ENCODE results near the gene CACNA1C.

CACNA1C gene

DNA sequence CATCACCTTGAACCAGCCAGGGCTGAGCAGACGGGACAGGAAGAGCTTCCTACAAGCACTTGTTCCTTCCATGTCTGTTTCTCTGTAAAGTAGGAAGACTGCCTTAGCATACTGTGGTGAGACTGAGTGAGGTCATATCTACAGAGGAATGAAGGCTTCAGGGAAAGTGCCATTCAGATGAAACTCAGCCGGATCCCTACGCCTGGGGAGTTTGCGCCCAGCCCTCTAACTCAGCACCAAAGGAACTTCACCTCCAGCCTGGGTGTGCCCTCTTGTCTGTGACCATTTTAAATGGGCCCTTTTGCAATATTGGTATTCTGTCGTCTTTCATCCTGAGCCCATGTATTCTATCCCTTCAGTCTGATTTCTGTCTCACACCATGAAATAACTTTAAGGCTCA is 566.3 kb downstream of the CACNA1C start:
- DNase-seq (ENCODE audit: low read depth in 3 of 3) = no peak

DNA sequence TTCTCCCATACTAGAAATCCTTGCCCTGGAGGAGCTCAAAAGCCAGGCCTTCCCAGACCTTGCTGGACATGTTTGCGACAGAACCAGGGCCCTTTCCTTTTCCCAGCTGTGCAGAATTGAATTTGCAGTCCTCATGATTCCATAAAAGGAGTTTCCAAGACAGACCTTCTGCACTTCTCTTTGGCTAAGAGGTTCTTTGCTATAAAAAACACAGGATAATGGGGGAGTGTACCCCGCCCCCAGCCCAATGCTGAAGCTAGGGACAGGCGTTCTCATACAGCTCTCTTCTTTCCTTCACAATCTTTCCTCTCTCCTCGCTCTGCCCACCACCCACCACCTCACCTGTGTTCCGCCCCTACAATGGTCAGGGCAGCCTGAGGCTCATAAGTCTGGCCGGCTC is 569.7 kb downstream of the CACNA1C start:
- no peak for DNase-seq (ENCODE audit: low read depth in 3 of 3)

DNA sequence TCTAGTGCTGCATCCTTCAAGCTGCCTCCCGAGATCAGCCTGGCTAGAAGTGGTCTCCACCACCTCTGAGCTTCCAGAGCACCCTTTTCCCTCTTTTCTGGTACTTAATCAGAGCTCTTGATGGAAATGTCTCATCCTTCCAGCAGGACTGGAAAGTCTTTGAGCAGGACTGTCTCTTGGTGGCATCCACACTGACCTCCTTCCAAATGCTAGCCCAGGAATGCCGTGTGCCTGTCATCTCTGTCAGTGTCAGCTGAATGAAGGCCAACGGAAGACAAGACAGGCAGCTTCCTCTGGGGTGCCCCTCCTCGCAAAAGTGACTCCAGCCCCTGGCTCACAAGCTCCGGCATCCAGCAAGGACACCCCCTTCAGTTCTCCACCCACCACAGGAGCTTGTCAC is 570.7 kb downstream of the CACNA1C start:
- DNase-seq (ENCODE audit: low read depth in 3 of 3) = no peak

DNA sequence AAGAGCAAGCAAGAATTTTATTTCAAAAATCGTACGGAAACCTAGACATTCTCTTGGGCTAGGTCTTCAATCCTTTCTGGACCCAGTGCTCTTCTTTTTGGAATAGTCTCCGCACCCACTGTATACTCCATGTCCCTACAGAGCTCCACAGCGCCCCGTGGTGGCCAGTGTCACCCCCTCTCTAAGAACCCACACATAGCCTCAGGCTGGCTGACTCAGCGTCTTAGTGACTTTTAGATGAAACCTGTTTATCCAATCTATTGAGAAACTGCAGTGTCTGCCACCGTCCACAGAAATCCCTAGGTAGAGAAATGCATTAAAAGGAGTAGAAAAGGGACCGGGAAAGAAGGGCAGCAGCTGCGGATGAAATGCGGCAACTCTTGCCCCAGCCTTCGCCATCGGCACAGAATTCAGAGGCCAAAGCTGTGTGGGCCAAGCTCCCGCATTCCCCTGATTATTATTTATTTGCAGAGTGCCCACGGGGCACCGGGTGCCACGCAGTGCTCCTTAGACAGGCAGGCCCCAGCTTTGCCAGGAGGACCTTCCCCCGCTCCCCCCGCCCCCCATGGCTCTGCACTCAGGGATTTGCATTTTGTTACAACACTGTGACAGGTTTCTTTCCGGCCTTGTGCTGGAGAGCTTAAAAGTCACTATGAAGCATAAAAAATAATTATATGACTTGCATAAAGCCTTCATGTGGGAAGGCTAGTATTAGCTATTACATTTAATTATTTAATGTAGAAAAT is 571.9 kb downstream of the CACNA1C start:
- no peak for DNase-seq (ENCODE audit: low read depth in 3 of 3)

DNA sequence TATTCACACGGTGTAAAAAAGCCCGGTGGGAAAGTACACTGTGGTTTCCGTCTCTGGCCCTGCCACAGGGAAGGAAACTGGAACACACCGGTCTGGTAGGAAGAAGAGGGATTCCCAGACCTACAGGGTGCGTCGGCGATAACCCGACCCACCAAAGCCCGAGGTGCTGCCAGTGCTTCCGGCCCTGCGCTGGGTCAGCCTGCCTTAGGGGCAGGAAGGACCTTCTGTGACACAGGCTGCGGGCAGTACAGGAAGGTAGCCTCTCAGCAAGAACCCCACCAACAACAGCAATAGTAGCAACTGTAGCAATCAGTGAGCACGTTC is 572.5 kb downstream of the CACNA1C start:
- DNase-seq (ENCODE audit: low read depth in 3 of 3) = no peak

DNA sequence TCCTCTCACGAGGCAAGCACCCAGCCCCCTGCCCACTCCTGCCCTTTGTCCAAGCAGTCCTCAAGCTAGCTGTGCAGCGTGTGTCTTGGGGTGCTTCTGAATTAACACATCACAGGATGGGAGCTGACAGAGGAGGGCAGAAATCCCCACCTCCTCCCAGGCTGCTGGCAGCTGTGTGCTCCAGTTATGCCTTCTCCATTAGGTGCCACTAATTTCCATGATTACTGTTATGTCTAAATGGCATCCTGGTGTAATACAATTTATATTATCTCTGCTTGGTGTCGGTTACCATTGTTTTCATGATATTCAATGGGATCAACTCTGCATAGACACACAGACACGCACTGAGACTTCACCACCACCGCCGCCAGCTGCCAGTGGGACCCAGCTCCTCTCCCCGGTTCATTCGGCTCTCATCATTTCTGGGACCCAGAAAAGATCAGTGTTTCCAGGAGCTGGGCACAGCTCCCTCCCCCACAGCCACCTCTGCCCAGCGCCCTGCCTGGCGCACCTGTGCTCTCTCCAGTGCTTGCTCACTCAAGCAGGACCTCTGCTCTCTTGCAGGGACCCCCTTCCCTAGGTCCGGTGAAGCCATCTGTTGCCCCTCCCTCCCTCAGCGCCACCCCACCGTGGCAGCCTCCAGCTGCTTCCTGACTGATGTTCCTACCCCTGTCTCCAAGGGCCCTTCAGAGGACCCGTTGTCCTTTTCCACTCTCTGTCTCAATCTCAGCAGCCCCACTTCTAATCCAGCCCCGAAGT is 574.5 kb downstream of the CACNA1C start:
- DNase-seq (ENCODE audit: low read depth in 3 of 3) = no peak

DNA sequence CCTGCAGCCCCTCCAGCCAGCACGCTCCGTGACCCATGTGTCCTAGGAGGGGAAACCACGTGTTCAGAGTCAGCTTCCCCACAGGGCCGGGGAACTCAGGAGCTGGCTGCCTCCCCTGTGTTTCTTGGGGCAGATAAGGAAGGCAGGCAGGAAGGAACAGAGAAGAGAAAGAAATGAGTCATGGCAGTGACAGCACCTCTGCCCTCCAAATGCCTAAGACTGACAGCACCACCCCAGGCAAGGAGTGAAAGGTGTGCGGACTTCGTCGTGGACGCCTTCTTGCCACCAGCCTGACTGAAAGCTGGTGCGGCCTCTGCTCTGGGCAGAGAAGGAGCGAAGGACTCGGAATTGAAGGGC is 575.0 kb downstream of the CACNA1C start:
- DNase-seq (ENCODE audit: low read depth in 3 of 3) = no peak

DNA sequence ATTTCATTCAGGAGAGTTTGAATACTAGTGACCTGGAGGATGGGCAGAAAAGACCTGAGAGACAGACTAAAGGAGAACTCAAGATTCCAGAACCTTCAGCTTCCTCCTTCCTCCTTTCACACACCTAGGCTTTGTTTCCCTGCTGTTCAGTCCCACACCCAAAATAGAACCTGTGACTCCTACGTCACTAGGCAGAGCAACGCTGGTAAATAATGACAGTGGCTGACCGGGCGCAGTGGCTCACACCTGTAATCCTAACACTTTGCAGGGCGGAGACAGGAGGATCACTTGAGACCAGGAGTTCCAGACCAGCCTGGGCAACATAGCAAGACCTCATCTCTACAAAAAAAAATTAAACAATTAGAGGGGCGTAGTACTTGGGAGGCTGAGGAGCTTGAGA is 575.6 kb downstream of the CACNA1C start:
- no peak for DNase-seq (ENCODE audit: low read depth in 3 of 3)

DNA sequence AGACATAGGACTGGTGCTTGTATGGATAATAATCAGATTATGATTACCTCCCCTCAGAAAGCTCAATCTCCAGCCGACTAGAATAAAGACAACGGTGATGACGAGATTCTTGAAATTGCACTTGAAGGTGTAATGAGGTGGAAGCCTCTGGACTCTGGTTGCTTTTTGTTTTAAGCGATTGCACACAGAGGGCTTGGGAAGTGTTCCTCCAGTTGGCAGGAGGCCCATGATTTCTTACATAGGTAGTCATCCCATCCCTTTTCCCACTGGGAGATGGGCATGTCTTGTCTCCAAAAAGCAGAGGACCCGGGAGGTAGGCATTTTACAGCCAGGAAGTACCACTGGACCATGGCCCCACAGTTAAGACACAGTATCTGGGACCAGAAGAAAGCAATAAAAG is 576.3 kb downstream of the CACNA1C start:
- DNase-seq (ENCODE audit: low read depth in 3 of 3) = no peak

DNA sequence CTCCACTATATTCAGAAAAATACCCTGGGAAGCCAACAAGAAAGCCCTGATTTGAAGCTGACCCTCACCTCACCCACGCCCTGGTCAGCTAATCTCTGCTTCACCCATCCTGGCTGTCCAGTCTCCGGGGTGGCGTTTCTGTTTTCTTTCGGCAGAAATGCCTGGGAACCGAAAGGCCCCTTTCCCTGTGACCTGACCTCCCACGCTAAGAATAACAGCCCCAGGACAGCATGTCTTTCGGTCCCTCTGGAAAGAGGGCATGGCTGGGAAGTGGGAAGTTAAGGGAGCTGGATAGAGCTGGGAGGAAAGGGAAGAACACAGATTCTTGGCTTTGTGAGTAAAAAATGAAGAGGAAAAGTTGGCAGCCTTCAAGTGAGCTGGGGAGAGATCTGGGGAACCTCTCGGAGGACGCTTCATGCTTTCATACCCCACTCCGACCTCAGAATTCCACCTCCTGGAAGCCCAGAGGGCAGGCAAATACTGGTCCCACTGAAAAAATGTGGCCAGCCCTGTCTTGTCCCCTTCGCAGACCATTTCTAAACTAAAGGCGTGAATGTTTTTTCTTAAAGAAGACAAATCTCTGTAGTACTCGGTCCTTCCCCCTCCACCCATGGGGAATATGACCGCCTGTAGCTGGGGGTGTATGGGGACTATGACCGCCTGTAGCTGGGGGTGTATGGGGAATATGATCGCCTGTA is 579.0 kb downstream of the CACNA1C start:
- DNase-seq (ENCODE audit: low read depth in 3 of 3) = no peak

DNA sequence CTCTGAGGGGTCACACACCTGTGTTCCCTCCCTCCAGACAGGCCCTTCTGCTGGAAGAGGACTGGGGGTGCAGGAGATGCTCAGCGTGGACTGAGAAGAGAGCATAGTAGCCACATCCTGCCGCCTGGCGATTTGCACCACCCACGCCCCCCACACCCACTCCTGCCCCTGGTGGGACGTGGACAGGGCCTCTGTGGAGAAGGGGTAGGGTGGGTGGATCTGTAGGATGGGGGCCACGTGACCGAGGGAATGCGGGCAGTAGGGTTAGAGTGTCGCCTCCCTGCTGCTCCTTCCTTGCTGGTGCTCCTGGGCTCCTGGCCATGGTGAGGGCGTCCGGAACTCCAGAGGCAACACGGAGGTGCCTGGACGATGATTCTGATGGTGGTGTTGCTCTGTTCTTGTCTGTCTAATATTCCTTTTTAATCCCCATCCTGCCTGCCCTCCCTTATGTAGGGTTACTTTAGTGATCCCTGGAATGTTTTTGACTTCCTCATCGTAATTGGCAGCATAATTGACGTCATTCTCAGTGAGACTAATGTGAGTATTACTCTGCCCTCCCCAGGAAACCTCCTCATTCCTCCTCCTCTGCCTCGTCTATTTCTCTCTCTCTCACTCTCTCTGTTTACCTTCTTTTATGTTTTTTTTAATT is 580.5 kb downstream of the CACNA1C start:
- no peak for DNase-seq (ENCODE audit: low read depth in 3 of 3)

DNA sequence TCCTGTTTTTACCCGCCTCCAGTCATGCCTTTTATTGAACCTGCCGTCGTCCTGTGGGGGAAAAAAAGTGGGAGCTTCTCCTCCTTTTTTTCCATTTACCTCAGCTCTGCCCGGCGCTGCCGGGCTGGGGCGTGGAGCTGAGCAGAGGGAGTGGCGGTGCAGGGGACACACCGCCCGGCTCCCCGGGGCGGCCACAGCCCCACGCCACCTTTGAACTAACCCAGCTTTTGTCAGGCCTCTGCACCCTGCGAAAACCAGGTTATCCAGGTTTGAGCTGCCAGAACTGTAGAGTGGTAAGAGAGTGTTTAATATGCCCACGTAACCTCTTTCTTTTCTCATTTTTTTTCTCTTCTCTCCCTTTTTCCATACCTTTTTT is 581.0 kb downstream of the CACNA1C start:
- no peak for DNase-seq (ENCODE audit: low read depth in 3 of 3)

DNA sequence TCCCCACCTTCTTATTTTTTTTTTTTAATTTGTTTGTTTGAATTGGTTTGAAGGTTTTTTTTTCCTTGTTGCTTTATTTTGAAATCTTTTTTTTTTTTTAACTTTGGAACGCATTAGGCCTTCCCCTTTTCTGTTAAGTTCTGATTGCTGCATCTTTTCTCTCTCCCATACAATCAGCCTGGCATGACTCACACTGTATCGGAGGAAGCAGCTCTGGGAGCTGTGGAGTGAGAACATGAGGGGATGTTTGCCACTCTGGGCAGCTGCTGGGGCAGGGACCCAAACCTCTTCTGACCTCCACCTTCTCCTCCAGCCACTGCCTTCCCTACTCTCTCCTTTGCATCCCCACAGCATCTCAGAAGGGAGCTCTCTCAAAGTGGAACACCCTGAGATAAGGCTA is 581.7 kb downstream of the CACNA1C start:
- no peak for DNase-seq (ENCODE audit: low read depth in 3 of 3)

DNA sequence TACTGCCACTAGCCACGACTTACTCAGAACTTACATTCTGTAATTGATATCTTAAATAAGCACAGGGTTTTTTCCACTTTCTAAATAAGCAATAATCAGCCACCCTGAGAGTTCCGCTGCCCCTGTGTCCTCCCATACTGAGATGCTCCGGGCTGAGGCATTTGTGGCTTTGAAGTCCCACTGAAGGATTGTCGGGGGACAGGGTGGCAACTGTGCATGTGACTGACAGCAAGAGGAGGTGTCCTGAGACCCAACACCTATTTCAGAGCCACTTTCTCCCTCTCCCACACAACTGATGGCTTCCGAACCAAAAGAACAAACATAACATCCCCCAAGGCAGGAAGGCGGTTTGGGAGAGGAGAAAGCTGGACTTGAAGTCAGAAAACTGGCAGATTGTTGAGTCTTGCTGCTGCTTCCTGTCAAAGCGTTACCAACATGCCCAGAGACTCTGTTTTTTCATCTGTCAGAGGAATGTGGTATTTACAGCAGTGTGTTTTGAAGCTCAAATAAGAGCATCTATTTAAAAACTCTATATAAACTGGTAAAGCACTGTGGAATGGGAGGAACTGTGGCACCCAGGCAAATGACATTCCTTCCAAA is 584.1 kb downstream of the CACNA1C start:
- no peak for DNase-seq (ENCODE audit: low read depth in 3 of 3)

DNA sequence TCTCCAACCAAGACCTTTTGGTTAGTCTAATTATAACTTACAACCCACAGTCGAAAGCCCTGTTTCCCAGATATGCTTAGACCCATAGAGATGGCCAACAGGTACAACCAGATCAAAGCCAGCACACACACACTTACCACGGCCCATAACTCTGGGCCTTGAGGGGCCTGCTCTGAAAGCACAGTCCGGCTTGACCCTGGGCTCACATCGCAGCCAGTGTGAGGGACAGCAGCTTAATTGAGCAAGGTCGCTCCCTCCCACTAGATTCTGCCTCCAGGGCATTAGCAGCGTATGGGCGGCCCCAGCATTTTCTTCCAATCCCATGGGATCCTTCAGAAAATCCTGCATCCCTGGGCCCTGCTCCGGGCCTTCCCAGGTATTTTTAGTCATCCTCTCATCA is 584.6 kb downstream of the CACNA1C start:
- no peak for DNase-seq (ENCODE audit: low read depth in 3 of 3)

DNA sequence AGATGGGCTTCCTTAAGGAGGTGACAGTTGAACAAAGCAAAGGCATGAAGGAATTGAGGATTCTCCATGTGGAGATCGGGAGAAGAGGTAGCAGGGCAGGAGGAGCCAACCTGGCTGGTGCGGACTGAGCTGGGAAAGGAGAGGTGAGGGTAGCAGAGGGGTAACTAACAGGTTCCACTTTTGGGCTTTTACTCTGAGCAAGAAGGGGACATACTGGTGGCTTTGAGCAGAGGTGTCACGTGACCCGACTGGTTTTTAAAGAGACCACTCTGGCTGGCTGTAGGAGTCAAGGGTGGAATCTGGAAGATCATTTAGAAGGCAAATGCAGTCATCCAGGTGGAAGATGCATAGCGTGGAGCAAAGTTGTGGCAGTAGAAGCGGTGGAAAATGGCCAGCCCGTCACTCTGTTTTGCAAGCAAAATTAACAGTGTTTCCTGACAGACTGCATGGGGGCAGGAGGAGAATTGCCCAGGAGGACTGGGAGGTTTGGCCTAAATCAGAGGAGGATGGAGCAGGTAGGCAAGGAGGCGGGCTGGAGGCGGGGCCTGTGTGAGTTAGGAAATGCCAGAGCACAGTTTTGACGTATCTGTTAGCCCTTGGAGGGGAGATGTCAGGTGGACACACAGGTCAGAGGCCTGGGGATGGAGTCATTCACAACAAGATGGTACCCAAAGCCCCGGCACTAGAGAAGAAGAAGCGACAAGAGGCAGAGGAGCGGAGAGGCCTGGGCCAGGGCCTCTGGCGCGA is 585.7 kb downstream of the CACNA1C start:
- DNase-seq (ENCODE audit: low read depth in 3 of 3) = no peak

DNA sequence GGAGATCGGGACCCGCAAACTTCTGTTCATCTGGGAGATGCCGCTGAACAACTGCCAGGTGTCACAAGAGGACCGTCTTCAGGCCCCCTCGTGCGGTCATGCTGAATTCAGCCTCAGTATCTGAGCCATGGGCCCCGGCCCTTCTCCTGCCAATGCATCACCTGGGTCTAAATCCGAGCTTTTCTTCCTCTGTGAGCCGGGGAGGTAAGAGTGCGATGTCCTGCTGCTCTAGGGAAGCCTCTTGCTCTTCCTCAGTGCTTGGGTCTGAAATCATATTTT is 586.2 kb downstream of the CACNA1C start:
- no peak for DNase-seq (ENCODE audit: low read depth in 3 of 3)

DNA sequence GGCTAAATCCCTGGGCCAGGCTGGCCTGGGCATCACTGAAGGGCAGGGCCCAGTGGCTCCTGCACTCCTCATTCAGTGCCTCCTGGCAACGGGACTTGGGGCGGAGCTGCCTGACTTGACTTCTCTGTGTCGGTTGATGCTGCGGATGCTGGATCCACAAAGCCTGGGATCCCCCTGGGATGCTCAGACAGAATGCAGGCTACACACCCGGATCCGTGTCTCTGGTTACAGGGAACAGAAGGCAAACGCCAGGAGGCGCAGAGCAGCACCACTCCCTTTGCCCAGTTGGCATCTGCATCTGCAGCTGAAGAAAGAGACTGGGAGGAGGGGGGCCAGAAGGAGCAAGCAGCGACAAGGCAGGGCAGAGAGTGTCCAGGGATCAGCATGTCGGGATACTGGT is 587.5 kb downstream of the CACNA1C start:
- DNase-seq (ENCODE audit: low read depth in 3 of 3) = no peak

DNA sequence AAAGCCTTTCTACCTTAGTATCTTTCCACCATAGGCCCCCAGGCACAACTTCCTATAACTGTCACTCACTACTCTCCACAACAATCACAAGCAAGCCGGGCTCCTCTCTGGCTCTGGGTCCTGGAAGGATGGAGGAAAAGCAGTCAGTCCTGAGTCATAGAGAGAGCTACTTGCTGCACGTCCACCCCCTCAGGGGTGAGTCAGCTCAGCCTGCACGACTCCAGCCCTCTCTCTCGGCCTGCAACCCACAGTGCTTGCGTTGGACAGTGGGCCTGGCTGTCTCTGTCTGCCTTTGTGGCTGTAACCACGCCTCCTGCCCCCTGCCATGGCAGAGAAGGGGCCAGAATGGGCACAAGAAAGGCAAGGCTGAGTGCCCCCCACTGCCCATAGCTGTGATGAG is 587.9 kb downstream of the CACNA1C start:
- DNase-seq (ENCODE audit: low read depth in 3 of 3) = peak in 1 of 3 experiments; percentile 40

DNA sequence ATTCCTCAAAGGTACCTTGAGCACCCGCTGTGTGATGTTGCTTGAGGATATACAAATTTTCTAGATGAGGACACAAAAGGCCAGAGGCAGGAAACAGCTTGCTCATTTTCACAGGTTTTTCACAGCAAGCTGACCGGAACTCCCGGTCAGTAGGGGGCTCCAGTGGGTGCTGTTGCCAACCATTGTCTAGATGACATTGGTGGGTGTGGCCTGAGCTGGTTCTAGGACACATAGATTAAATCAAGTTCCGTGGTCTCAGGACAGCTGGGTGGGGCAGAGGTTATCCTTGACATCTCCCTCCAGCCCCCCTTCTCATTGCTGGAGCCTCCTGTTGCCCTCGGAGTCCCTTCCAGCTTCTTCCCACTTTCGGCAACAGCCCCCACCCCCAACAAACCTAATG is 588.4 kb downstream of the CACNA1C start:
- DNase-seq (ENCODE audit: low read depth in 3 of 3) = no peak

DNA sequence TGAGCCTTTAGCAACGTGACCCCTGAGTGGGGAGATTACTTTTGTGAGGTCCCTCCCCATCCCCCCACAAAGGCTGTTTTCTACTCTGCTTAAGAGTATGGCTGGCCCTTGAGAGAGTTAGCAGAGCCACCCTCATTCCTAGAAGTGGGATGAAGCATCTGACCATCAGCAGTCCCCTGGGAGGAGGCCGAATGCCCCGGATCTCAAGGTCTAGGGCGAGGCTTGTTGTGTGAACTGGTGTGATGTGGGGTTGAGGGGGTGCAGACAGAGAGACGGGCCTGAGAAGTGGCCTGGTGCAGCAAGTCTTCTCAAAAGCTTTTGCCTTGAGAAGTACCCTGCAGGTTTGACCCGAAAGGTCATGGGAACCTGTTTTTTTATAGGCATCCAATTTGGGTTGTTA is 589.0 kb downstream of the CACNA1C start:
- no peak for DNase-seq (ENCODE audit: low read depth in 3 of 3)
